Progenitor cell of endocrine pancreas (in vitro differentiated cells): ENCODE data around the gene RPTOR. TPM values are rescaled to one million over a fixed set of nuclear protein-coding genes. Genes with fewer than 3 reads are reported as not detected.

ENCODE experiments used
- DNase-seq: peaks from one replicate; pipeline ENCODE4 v3.0.0; 2021; ENCODE audit warnings: low spot score; ENCODE audit not compliant: unreplicated experiment
- H3K27ac Mint-ChIP-seq: 2 replicates; pipeline ENCODE4 v1.8.0; 2021; ENCODE audit warnings: mild to moderate bottlenecking, moderate library complexity, mixed read lengths
- H3K27me3 Mint-ChIP-seq: 2 replicates; pipeline ENCODE4 v1.8.0; 2021; ENCODE audit warnings: mixed read lengths
- H3K36me3 Mint-ChIP-seq: 2 replicates; pipeline ENCODE4 v1.8.0; 2022; ENCODE audit warnings: mixed read lengths; ENCODE audit not compliant: insufficient read depth
- H3K4me1 Mint-ChIP-seq: 2 replicates; pipeline ENCODE4 v1.8.0; 2021; ENCODE audit warnings: low read depth, mixed read lengths
- H3K4me3 Mint-ChIP-seq: 2 replicates; pipeline ENCODE4 v1.8.0; 2021; ENCODE audit warnings: low read depth, mild to moderate bottlenecking, moderate library complexity, mixed read lengths
- H3K9me3 Mint-ChIP-seq: 2 replicates; pipeline ENCODE4 v1.8.0; 2021; ENCODE audit warnings: low read depth, mixed read lengths
- CTCF ChIP-seq: fragments of 200-600 bp; sonication (generic); IDR thresholded peaks from one replicate; pipeline ENCODE4 v1.5.0; 2021; ENCODE audit warnings: antibody characterized with exemption, mild to moderate bottlenecking; ENCODE audit not compliant: unreplicated experiment
- total RNA-seq: library from RNA; stranded (reverse); gene quantifications from 2 replicates; pipeline ENCODE4 v1.2.1, GENCODE V29; 2021

Gene RPTOR
- total RNA-seq, 1 donor from 2014 or later, result 40.0 TPM

GRCh38 chr17:80981062-80981902 lies 436.6 kb downstream of the RPTOR start:
- peaks cover 2% of the 10 kb centered on the region for H3K4me1 Mint-ChIP-seq
- H3K27ac Mint-ChIP-seq, result no peak overlapping the region
- no peaks in the 10 kb centered on the region for H3K9me3 Mint-ChIP-seq
- DNase-seq, result peak; percentile 65
- H3K27me3 Mint-ChIP-seq, result peaks cover 34% of the 10 kb centered on the region
- no peaks in the 10 kb centered on the region for H3K36me3 Mint-ChIP-seq
- TF ChIP-seq CTCF, result peak; percentile 97
- peak overlapping the region; percentile 58 for H3K4me3 Mint-ChIP-seq

- no peaks in the 10 kb centered on the region for H3K36me3 Mint-ChIP-seq
- H3K4me1 Mint-ChIP-seq, result peaks cover 2% of the 10 kb centered on the region
- H3K4me3 Mint-ChIP-seq, result peak overlapping the region; percentile 40
- no peak for DNase-seq
- peaks cover 34% of the 10 kb centered on the region for H3K27me3 Mint-ChIP-seq
- TF ChIP-seq CTCF, result no peak
- no peak overlapping the region for H3K27ac Mint-ChIP-seq
- no peaks in the 10 kb centered on the region for H3K9me3 Mint-ChIP-seq
Measured at GRCh38 chr17:80981929-80982425, 437.3 kb downstream of the RPTOR start.

- no peak for DNase-seq
- Mint-ChIP-seq H3K9me3 (no peaks in the 10 kb centered on the region), H3K27me3 (peaks cover 35% of the 10 kb centered on the region), H3K4me3 (no peak overlapping the region), H3K27ac (no peak overlapping the region), H3K36me3 (no peaks in the 10 kb centered on the region), H3K4me1 (peaks cover 2% of the 10 kb centered on the region)
- no peak for TF ChIP-seq CTCF
Measured at GRCh38 chr17:80982426-80982974, 437.9 kb downstream of the RPTOR start.

- Mint-ChIP-seq H3K9me3 (no peaks in the 10 kb centered on the region), H3K27ac (no peak overlapping the region), H3K27me3 (peaks cover 38% of the 10 kb centered on the region), H3K4me1 (peaks cover 2% of the 10 kb centered on the region), H3K4me3 (no peak overlapping the region), H3K36me3 (no peaks in the 10 kb centered on the region)
- DNase-seq, result no peak
- no peak for TF ChIP-seq CTCF
Measured at GRCh38 chr17:80983545-80983944, 438.9 kb downstream of the RPTOR start.

- no peak for DNase-seq
- Mint-ChIP-seq H3K27ac (no peak overlapping the region), H3K4me3 (no peak overlapping the region), H3K4me1 (peaks cover 2% of the 10 kb centered on the region), H3K9me3 (no peaks in the 10 kb centered on the region), H3K36me3 (no peaks in the 10 kb centered on the region), H3K27me3 (peaks cover 41% of the 10 kb centered on the region)
- TF ChIP-seq CTCF, result no peak
Measured at GRCh38 chr17:80984749-80985148, 440.1 kb downstream of the RPTOR start.
